ENCODE data around the gene NUP155.
"Not testable (repeated sequence)": the region's sequence is repeated elsewhere in the genome, so short reads cannot be mapped to it uniquely, and the experiment has no call there.

Gene NUP155

GRCh38 chr5:37355161-37355560, 15.7 kb downstream of the NUP155 start:
- 100% methylated on average over 1 of the region's 6 CpGs for whole genome bisulfite sequencing (ENCODE audit: insufficient coverage, insufficient read length)
- Histone ChIP-seq H3K4me3 (ENCODE audit: low read length) (no peak overlapping the region), H3K27ac (ENCODE audit: low read length) (no peak overlapping the region), H3K4me1 (ENCODE audit: control insufficient read depth, insufficient read depth, low read length) (no peaks in the 10 kb centered on the region), H3K9me3 (ENCODE audit: control insufficient read depth, insufficient read depth, low read length) (no peaks in the 10 kb centered on the region), H3K36me3 (ENCODE audit: control insufficient read depth, insufficient read depth, low read length) (peaks cover 5% of the 10 kb centered on the region; the same call in 1 of the 2 replicates), H3K27me3 (ENCODE audit: control insufficient read depth, insufficient read depth, low read length) (no peaks in the 10 kb centered on the region)
- DNase-seq (ENCODE audit: low read depth, low spot score), result no peak

- no CpG with 5 or more reads among the region's 18 CpGs for WGBS (ENCODE audit: insufficient coverage, insufficient read length)
- H3K4me1 ChIP-seq (ENCODE audit: control insufficient read depth, insufficient read depth, low read length); H3K27me3 ChIP-seq (ENCODE audit: control insufficient read depth, insufficient read depth, low read length); H3K4me3 ChIP-seq (ENCODE audit: low read length); H3K9me3 ChIP-seq (ENCODE audit: control insufficient read depth, insufficient read depth, low read length); DNase-seq (ENCODE audit: low read depth, low spot score); H3K27ac ChIP-seq (ENCODE audit: low read length): not testable (repeated sequence)
- peaks cover 13% of the 10 kb centered on the region; the same call in 1 of the 2 replicates for H3K36me3 ChIP-seq (ENCODE audit: control insufficient read depth, insufficient read depth, low read length)
These were observed 28.2 kb downstream of the NUP155 start for GRCh38 chr5:37342741-37343140.

GRCh38 chr5:37334754-37335153, 36.2 kb downstream of the NUP155 start:
- no CpG with 5 or more reads among the region's 12 CpGs for WGBS (ENCODE audit: insufficient coverage, insufficient read length)
- not testable (repeated sequence) for H3K4me3 ChIP-seq (ENCODE audit: low read length); H3K36me3 ChIP-seq (ENCODE audit: control insufficient read depth, insufficient read depth, low read length); H3K4me1 ChIP-seq (ENCODE audit: control insufficient read depth, insufficient read depth, low read length); DNase-seq (ENCODE audit: low read depth, low spot score); H3K27me3 ChIP-seq (ENCODE audit: control insufficient read depth, insufficient read depth, low read length); H3K9me3 ChIP-seq (ENCODE audit: control insufficient read depth, insufficient read depth, low read length); H3K27ac ChIP-seq (ENCODE audit: low read length)

- no peak overlapping the region for H3K4me3 ChIP-seq (ENCODE audit: low read length)
- H3K27ac ChIP-seq (ENCODE audit: low read length), result no peak overlapping the region
- H3K4me1 ChIP-seq (ENCODE audit: control insufficient read depth, insufficient read depth, low read length), result no peaks in the 10 kb centered on the region
- H3K36me3 ChIP-seq (ENCODE audit: control insufficient read depth, insufficient read depth, low read length), result peaks cover 2% of the 10 kb centered on the region; the same call in 1 of the 2 replicates
- H3K9me3 ChIP-seq (ENCODE audit: control insufficient read depth, insufficient read depth, low read length), result no peaks in the 10 kb centered on the region
- no peak for DNase-seq (ENCODE audit: low read depth, low spot score)
- H3K27me3 ChIP-seq (ENCODE audit: control insufficient read depth, insufficient read depth, low read length), result no peaks in the 10 kb centered on the region
These were observed 44.4 kb downstream of the NUP155 start for GRCh38 chr5:37326536-37326935.

GRCh38 chr5:37323607-37324006, 47.3 kb downstream of the NUP155 start:
- no peak for DNase-seq (ENCODE audit: low read depth, low spot score)
- no CpG with 5 or more reads among the region's 1 CpG for WGBS (ENCODE audit: insufficient coverage, insufficient read length)
- peaks cover 2% of the 10 kb centered on the region; the same call in 1 of the 2 replicates for H3K36me3 ChIP-seq (ENCODE audit: control insufficient read depth, insufficient read depth, low read length)
- H3K9me3 ChIP-seq (ENCODE audit: control insufficient read depth, insufficient read depth, low read length), result no peaks in the 10 kb centered on the region
- H3K4me3 ChIP-seq (ENCODE audit: low read length), result no peak overlapping the region
- H3K27ac ChIP-seq (ENCODE audit: low read length), result no peak overlapping the region
- H3K27me3 ChIP-seq (ENCODE audit: control insufficient read depth, insufficient read depth, low read length), result no peaks in the 10 kb centered on the region
- no peaks in the 10 kb centered on the region for H3K4me1 ChIP-seq (ENCODE audit: control insufficient read depth, insufficient read depth, low read length)

GRCh38 chr5:37319037-37319782, 51.7 kb downstream of the NUP155 start:
- WGBS (ENCODE audit: insufficient coverage, insufficient read length), result no CpG with 5 or more reads among the region's 3 CpGs
- Histone ChIP-seq H3K4me1 (ENCODE audit: control insufficient read depth, insufficient read depth, low read length) (no peaks in the 10 kb centered on the region), H3K9me3 (ENCODE audit: control insufficient read depth, insufficient read depth, low read length) (no peaks in the 10 kb centered on the region), H3K4me3 (ENCODE audit: low read length) (no peak overlapping the region), H3K27ac (ENCODE audit: low read length) (no peak overlapping the region), H3K27me3 (ENCODE audit: control insufficient read depth, insufficient read depth, low read length) (no peaks in the 10 kb centered on the region), H3K36me3 (ENCODE audit: control insufficient read depth, insufficient read depth, low read length) (peaks cover 5% of the 10 kb centered on the region; the same call in 1 of the 2 replicates)
- no peak for DNase-seq (ENCODE audit: low read depth, low spot score)

- DNase-seq (ENCODE audit: low read depth, low spot score), result no peak
- no peaks in the 10 kb centered on the region for H3K4me1 ChIP-seq (ENCODE audit: control insufficient read depth, insufficient read depth, low read length)
- no CpG with 5 or more reads among the region's 4 CpGs for WGBS (ENCODE audit: insufficient coverage, insufficient read length)
- no peaks in the 10 kb centered on the region for H3K27me3 ChIP-seq (ENCODE audit: control insufficient read depth, insufficient read depth, low read length)
- no peak overlapping the region for H3K27ac ChIP-seq (ENCODE audit: low read length)
- no peaks in the 10 kb centered on the region for H3K9me3 ChIP-seq (ENCODE audit: control insufficient read depth, insufficient read depth, low read length)
- H3K4me3 ChIP-seq (ENCODE audit: low read length), result no peak overlapping the region
- peaks cover 7% of the 10 kb centered on the region; the same call in 1 of the 2 replicates for H3K36me3 ChIP-seq (ENCODE audit: control insufficient read depth, insufficient read depth, low read length)
These were observed 54.9 kb downstream of the NUP155 start for GRCh38 chr5:37316027-37316426.

GRCh38 chr5:37310360-37310759, 60.5 kb downstream of the NUP155 start:
- H3K9me3 ChIP-seq (ENCODE audit: control insufficient read depth, insufficient read depth, low read length), result no peaks in the 10 kb centered on the region
- H3K36me3 ChIP-seq (ENCODE audit: control insufficient read depth, insufficient read depth, low read length), result peaks cover 7% of the 10 kb centered on the region; the same call in 1 of the 2 replicates
- WGBS (ENCODE audit: insufficient coverage, insufficient read length), result no CpG with 5 or more reads among the region's 1 CpG
- H3K4me1 ChIP-seq (ENCODE audit: control insufficient read depth, insufficient read depth, low read length), result no peaks in the 10 kb centered on the region
- H3K27ac ChIP-seq (ENCODE audit: low read length), result no peak overlapping the region
- DNase-seq (ENCODE audit: low read depth, low spot score), result no peak
- H3K4me3 ChIP-seq (ENCODE audit: low read length), result no peak overlapping the region
- H3K27me3 ChIP-seq (ENCODE audit: control insufficient read depth, insufficient read depth, low read length), result no peaks in the 10 kb centered on the region

- peaks cover 12% of the 10 kb centered on the region; the same call in 1 of the 2 replicates for H3K36me3 ChIP-seq (ENCODE audit: control insufficient read depth, insufficient read depth, low read length)
- no peak overlapping the region for H3K27ac ChIP-seq (ENCODE audit: low read length)
- H3K4me1 ChIP-seq (ENCODE audit: control insufficient read depth, insufficient read depth, low read length), result no peaks in the 10 kb centered on the region
- no CpG with 5 or more reads among the region's 4 CpGs for WGBS (ENCODE audit: insufficient coverage, insufficient read length)
- H3K27me3 ChIP-seq (ENCODE audit: control insufficient read depth, insufficient read depth, low read length), result no peaks in the 10 kb centered on the region
- no peak overlapping the region for H3K4me3 ChIP-seq (ENCODE audit: low read length)
- no peak for DNase-seq (ENCODE audit: low read depth, low spot score)
- H3K9me3 ChIP-seq (ENCODE audit: control insufficient read depth, insufficient read depth, low read length), result no peaks in the 10 kb centered on the region
These were observed 62.1 kb downstream of the NUP155 start for GRCh38 chr5:37308793-37309192.

- Histone ChIP-seq H3K27ac (ENCODE audit: low read length) (no peak overlapping the region), H3K9me3 (ENCODE audit: control insufficient read depth, insufficient read depth, low read length) (no peaks in the 10 kb centered on the region), H3K36me3 (ENCODE audit: control insufficient read depth, insufficient read depth, low read length) (peaks cover 19% of the 10 kb centered on the region; the same call in 1 of the 2 replicates), H3K4me1 (ENCODE audit: control insufficient read depth, insufficient read depth, low read length) (no peaks in the 10 kb centered on the region), H3K27me3 (ENCODE audit: control insufficient read depth, insufficient read depth, low read length) (no peaks in the 10 kb centered on the region), H3K4me3 (ENCODE audit: low read length) (no peak overlapping the region)
- DNase-seq (ENCODE audit: low read depth, low spot score), result no peak
- WGBS (ENCODE audit: insufficient coverage, insufficient read length), result no CpG with 5 or more reads among the region's 2 CpGs
These were observed 66.0 kb downstream of the NUP155 start for GRCh38 chr5:37304888-37305287.

GRCh38 chr5:37296313-37296712, 74.6 kb downstream of the NUP155 start:
- no CpG with 5 or more reads among the region's 7 CpGs for WGBS (ENCODE audit: insufficient coverage, insufficient read length)
- not testable (repeated sequence) for H3K4me3 ChIP-seq (ENCODE audit: low read length); H3K4me1 ChIP-seq (ENCODE audit: control insufficient read depth, insufficient read depth, low read length); H3K36me3 ChIP-seq (ENCODE audit: control insufficient read depth, insufficient read depth, low read length); H3K9me3 ChIP-seq (ENCODE audit: control insufficient read depth, insufficient read depth, low read length); H3K27me3 ChIP-seq (ENCODE audit: control insufficient read depth, insufficient read depth, low read length); DNase-seq (ENCODE audit: low read depth, low spot score); H3K27ac ChIP-seq (ENCODE audit: low read length)

All from iPS DF 6.9 (cell line).